HT1080 (cell line): ENCODE data around the gene INPP4A. TPM values are rescaled to one million over a fixed set of nuclear protein-coding genes. Genes with fewer than 3 reads are reported as not detected.

Source experiments
- DNase-seq: peaks from one replicate; pipeline ENCODE4 v3.0.0-alpha.2; 2015; ENCODE audit warnings: low read depth
- total RNA-seq: library from RNA; depleted of rRNA; stranded (reverse); fragments of >200 nt; shearing (Covaris generic); gene quantifications from 2 replicates; pipeline ENCODE4 v1.2.3, GENCODE V29; 2014

INPP4A gene
- total RNA-seq, 1 experiment from 2014 or later = 18.1 TPM

GRCh38 chr2:98509542-98510321, 65.1 kb downstream of the INPP4A start:
- no peak for DNase-seq

DNA sequence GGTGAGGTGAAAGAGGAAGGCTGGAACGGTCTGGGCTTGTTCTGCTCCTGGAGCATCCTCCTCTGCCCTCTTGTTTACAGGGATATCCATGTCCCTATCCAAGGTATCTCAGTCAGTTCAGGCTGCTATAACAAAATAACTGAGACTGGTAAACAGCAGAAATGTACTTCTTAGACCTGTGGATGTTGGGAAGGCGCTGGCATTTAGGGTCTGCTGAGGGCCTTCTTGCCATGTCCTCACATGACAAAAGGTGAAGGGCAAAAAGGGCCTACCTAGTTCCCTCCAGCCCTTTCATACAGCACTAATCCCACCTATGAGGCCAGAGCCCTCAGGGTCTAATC, 65.6 kb downstream of the INPP4A start:
- DNase-seq = no peak

GRCh38 chr2:98511981-98512380, 67.3 kb downstream of the INPP4A start:
- DNase-seq = no peak

DNA sequence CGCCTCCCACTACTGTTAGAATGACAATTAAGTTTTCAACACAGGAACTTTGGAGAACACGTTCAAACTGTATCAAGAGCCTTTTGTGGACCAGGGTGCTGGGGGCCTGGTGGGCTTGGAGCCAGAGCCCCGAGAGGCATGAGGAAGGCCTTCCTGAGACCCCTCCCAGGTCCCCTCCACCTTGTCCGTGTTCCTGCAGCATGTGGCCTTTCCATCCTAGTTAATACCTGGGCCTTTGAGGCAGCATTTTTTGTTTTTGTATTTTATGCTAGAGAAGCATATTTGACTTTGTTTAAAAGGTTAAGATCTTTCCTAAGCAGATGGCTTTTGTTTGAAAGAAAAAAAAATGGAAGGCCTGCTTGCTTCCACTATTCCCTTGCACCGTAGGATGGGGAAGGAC, 68.0 kb downstream of the INPP4A start:
- DNase-seq = no peak

GRCh38 chr2:98514096-98514639, 69.5 kb downstream of the INPP4A start:
- no peak for DNase-seq

DNA sequence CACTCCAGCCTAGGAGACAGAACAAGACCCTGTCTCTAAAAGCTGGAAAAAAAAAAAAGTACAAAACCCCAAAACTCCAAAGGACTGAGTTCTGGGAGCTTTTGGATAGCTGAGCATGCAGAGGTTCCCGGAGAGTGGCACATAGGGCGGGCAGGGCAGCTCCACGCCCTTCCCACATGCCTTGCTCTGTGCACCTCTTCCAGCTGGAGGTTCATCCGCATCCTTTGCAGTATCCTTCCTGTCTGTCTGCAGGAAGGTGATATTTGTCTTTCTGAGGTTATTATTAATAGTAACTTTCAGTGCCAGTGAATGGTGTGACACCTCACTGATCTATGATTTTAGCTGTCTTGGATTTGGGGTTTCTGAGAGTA, 70.2 kb downstream of the INPP4A start:
- DNase-seq = no peak

GRCh38 chr2:98515250-98515991, 70.8 kb downstream of the INPP4A start:
- DNase-seq = peak; percentile 62

DNA sequence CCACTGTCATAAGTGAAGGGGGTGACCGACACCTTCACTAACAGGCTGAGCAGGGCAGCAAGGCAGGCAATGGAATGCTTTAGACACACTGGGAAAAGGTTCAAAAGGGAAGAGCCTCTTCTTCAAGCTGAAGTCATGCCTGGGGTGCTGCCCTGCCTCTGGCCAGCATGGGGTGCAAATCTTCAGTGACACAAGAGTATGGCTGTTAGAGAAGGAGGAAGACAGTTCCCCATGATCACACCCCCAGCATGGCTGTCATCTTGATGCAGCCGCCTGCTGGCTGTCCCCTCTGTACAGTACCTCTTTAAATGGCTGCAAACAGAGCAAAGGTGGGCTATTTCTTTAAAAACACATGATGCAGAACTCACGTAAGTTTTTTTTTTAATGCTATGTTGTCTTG, 71.9 kb downstream of the INPP4A start:
- DNase-seq = no peak

DNA sequence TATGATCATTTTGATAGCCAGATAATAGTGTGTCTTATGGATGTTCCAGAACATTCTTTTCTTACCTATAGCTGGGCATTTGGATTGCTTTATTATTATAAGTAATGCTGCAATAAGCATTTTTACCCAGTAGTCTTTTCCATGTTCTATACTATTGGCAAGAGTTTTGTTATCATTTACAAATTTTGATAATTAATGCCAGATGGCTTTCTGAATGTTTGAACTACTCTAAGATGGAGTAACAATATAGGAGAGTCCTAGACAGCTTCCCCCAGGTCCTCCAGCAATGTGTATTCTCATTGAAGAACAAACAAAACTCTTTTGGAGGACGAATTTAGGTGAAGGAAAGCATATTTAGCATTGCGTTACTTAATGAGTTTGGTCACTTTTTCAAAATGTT, 73.0 kb downstream of the INPP4A start:
- DNase-seq = no peak

DNA sequence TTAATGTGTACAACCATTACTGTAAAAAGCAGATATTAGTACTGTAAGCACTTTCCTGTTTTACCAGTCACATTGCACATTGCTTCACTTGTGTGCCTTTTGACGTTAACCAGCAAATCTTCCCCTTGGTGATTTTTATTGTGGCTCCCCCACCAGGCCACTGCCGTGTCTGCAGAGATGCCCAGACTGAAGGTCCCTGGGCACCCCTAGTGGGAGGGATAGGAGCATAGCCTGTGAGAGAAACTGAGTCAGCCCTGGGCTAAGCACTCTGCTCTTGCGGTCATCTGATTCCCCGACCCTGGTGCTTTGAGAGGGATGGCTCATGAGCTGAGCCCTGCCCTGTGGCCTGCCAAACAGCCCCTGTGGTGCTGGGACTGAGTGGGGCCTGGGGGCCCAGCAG, 73.4 kb downstream of the INPP4A start:
- DNase-seq = no peak

GRCh38 chr2:98519156-98519555, 74.5 kb downstream of the INPP4A start:
- DNase-seq = no peak

- DNase-seq = no peak
Observed at GRCh38 chr2:98519851-98520250, 75.2 kb downstream of the INPP4A start.

DNA sequence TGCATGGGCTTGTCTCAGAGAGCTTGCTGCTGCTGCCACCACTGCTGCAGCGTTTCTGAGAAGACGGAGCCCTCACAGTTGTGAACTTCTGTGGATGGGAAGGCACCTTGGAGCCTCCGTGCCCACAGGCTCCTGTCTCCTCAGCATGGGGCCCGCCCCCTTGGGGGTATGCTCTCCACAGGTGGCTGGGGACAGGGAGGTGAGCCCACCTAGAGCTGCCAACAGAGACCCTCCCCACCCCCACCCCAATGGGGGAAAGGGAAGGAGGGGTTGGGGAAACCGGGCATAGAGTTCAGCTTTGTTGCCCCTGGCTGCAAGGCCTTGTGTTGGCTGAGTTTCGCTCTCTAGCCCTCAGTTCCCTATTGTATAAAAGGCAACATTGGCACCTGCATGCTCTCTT, 76.1 kb downstream of the INPP4A start:
- DNase-seq = no peak

- DNase-seq = no peak
Observed at GRCh38 chr2:98521266-98521665, 76.6 kb downstream of the INPP4A start.

- DNase-seq = no peak
Observed at GRCh38 chr2:98522854-98523253, 78.2 kb downstream of the INPP4A start.

DNA sequence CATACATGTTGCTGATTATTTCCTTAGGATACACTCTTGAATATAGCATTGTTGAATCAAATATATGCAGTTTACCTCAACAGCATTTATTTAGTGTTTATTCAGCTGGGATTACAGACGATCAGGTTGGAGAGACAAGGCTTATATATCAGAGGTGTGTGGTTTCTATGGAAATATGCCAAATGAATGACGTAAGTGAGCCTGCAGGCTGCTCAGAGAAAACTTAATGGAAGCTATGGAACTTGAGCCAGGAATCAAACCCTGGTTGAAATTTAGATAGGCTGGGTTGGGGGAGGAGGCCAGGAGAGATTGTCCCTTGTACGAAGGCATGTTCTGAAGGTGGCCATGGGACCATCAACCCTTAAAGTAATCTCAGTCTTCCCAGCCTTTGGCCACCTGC, 79.5 kb downstream of the INPP4A start:
- DNase-seq = no peak

DNA sequence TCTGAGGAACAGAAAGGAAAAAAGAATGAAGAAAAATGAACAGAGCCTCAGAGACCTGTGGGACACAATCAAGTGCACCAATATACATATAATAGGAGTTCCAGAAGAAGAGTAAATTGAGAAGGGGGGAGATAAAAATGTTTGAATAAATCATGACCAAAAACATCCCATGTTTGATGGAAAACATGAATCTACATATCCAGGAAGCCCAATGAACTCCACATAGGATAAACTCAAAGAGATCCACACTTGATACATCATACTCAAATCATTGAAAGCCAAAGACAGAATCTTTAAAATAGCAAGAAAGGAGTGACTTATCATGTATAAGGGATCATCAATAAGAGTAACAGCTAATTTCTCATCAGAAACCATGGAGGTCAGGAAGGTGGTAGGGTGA, 83.7 kb downstream of the INPP4A start:
- no peak for DNase-seq

DNA sequence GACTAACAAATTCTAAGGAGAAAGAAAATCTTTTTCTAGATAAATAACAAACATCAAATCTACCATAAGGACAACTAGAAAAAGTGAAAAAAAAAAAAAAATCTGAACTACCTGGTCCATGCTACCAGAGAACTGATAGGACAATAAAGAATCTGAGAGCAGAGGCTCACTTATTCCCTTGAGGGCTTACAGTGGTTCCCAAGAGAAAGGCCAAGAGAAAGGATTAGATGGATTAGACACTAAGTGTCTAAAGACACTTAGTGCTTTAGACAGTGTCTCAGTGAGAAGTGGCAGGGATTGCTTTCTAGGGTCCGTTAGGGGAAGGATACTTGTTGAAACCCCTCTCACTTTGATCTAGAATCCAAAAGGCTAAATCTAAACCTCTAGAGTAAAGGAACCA, 85.5 kb downstream of the INPP4A start:
- DNase-seq = no peak

- DNase-seq = no peak
Observed at GRCh38 chr2:98532756-98533155, 88.1 kb downstream of the INPP4A start.

- no peak for DNase-seq
Observed at GRCh38 chr2:98533547-98533946, 88.9 kb downstream of the INPP4A start.

GRCh38 chr2:98534761-98535160, 90.1 kb downstream of the INPP4A start:
- DNase-seq = no peak

DNA sequence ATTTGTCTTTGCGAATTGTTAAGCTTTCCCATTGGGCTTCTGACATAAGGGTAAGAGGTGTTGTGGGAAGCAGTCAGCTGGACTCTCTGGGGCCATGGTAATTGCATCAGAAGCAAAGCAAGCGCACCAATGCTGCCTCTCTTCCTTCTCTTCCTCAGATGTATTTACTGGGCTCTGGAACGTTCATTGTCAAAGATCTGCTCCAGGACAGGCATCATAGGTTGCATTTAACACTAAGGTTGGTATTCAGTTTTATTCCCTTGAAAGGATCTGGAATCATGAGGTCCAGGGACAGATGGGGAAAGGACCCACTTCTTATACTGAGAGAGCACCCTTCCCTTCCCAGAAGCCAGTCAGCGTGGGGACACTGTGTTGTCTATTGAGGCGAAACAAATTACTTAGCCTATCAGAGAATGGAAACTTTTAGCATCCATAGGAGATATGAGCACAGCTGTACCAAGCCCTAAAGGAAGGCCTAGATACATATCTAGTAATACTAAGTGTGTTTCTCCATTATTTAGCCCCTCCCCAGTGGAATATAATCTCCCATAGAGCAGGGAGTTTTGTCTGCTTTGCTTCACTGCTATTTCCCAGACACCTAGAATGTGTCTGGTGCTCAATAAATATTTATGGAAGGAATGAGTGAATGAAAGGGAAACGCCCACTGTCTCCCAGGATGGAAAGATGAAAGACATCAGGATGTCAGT, 91.5 kb downstream of the INPP4A start:
- no peak for DNase-seq
